ENCODE data around the gene TKTL1. TPM values are rescaled to one million over a fixed set of nuclear protein-coding genes. Genes with fewer than 3 reads are reported as not detected.
"Not testable (repeated sequence)": the region's sequence is repeated elsewhere in the genome, so short reads cannot be mapped to it uniquely, and the experiment has no call there.

The TKTL1 gene
- total and polyA plus RNA-seq, 8 donors: not detected

DNA sequence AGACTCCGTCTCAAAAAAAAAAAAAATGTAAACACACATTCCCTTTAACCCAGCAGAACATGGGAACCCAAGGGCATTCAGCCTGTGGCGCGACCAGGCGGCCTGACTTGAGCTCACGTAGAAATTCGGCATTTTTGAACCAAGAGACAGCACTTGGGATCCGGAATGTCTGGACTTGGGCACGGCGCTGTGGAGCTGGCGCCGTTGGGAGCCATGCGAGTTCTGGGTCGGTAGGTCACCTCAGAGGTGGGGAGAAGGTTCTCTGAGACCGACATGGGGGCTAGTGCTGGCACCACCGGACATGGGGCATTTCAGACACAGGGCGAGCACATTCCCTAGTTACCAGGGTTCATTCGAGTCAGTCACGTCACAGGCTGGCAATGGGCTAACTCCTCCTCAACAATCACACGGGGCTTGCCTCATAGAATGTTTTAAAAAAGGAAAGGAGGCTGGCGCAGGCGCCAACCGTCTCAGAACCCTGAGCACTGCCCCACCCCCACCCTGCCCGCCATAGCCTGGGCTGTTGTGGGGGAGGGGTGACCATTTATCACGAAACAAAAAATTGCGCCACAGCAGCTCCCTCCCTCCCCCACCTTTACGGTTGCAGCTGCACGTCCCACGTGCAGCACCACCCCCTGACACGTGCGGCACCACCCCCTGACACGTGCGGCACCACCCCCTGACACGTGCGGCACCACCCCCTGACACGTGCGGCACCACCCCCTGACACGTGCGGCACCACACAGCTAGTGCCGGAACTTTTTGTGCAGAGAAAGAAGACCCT lies 612 bp upstream of the TKTL1 start, which contains the start of gene TEX28:
Gene TEX28, minus strand, starts transcription at position 334 of the 784 bp plus-strand sequence. CDS start 3,007 bp downstream, outside the sequence.
- ATAC-seq (no peak), DNase-seq (no peak), FAIRE-seq (no peak)
- Histone ChIP-seq H3K27me3 (no peaks in the 10 kb centered on the region), H3K27ac (no peak within 1 kb of the TSS), H3K36me3 (no peaks in the 10 kb centered on the region), H3K9me3 (no peaks in the 10 kb centered on the region), H3K4me3 (no peak within 1 kb of the TSS), H3K4me1 (no peaks in the 10 kb centered on the region)
- intact Hi-C loops (cut with DNase I): no loop called here
- TF ChIP-seq CTCF (IDR thresholded peaks at IDR 0.05): no peak
- WGBS, 2 donors: 84 to 88% methylated on average over 36 to 39 of the region's 39 CpGs

DNA sequence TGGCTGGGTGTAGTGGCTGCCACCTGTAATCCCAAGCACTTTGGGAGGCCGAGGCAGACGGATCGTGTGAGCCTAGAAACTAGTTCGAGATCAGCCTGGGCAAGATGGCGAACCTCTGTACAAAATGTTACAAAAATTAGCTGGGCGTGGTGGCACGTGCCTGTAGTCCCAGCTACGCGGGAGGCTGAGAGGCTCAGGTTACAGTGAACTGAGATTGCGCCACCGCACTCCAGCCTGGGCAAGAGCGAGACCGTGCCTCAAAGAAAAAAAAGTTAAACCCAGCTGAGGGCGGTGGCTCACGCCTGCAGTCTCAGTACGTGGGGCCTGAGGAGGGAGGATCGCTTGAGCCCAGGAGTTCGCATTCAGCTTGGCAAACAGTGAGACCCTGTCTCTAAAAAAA lies 1.1 kb downstream of the TKTL1 start:
- FAIRE-seq (no peak), DNase-seq (no peak), ATAC-seq (no peak)
- Histone ChIP-seq H3K4me3 (no peak overlapping the region), H3K9me3 (no peaks in the 10 kb centered on the region), H3K4me1 (no peaks in the 10 kb centered on the region), H3K36me3 (no peaks in the 10 kb centered on the region), H3K27ac (no peak overlapping the region), H3K27me3 (no peaks in the 10 kb centered on the region)
- intact Hi-C loops (cut with DNase I): no loop called here
- WGBS, 2 donors: 85 to 89% methylated on average over 18 of the region's 18 CpGs
- no peak for TF ChIP-seq CTCF (IDR thresholded peaks at IDR 0.05)

DNA sequence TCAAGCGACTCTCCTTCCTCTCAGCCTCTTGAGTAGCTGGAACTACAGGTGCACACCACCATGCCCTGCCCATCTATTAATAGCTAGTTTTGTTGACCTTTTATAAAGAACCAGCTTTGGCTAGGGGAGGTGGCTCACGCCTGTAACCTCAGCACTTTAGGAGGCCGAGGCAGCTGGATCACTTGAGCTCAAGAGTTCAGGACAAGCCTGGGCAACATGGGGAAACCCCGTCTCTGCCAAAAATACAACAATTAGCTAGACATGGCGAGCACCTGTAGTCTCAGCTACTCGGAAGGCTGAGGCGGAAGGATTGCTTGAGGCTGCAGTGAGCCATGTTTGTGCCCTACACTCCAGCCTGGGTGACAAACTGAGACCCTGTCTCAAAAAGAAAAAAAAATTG lies 2.7 kb downstream of the TKTL1 start:
- H3K4me1 ChIP-seq: no peaks in the 10 kb centered on the region
- TF ChIP-seq CTCF (IDR thresholded peaks at IDR 0.05): no peak
- DNase-seq: no peak
- H3K4me3 ChIP-seq: no peak overlapping the region
- intact Hi-C loops (cut with DNase I): no loop called here
- H3K9me3 ChIP-seq: no peaks in the 10 kb centered on the region
- WGBS, 2 donors: 76 to 77% methylated on average over 7 of the region's 7 CpGs
- H3K36me3 ChIP-seq: no peaks in the 10 kb centered on the region
- no peaks in the 10 kb centered on the region for H3K27me3 ChIP-seq
- no peak for ATAC-seq
- no peak overlapping the region for H3K27ac ChIP-seq
- FAIRE-seq: no peak

- Histone ChIP-seq H3K27ac (no peak overlapping the region), H3K27me3 (no peaks in the 10 kb centered on the region), H3K9me3 (no peaks in the 10 kb centered on the region), H3K36me3 (no peaks in the 10 kb centered on the region), H3K4me3 (no peak overlapping the region), H3K4me1 (no peaks in the 10 kb centered on the region)
- FAIRE-seq (no peak), ATAC-seq (no peak), DNase-seq (no peak)
- WGBS, 2 donors: 83 to 89% methylated on average over 8 of the region's 8 CpGs
- intact Hi-C loops (cut with DNase I): no loop called here
- no peak for TF ChIP-seq CTCF (IDR thresholded peaks at IDR 0.05)
These were observed 5.2 kb downstream of the TKTL1 start for GRCh38 chrX:154300816-154301215.

DNA sequence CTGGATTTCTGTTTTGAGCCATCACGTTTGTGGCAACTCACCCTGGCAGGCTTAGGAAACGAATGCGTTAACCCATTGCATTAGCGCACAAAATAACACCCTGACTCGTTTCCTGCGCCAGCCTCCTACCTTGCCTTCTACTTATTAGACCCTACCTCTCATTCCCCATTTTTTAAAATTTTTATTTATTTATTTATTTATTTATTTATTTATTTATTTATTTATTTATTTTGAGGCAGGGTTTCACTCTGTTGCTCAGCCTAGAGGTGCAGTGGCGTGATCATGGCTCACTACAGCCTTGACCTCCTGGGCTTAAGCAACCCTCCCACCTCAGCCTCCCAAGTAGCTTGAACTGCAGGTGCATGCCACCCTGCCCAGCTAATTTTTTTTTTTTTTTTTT lies 7.4 kb downstream of the TKTL1 start:
- intact Hi-C loops (cut with DNase I); H3K36me3 ChIP-seq; FAIRE-seq: not testable (repeated sequence)

More for the DNA sequence above, 7.4 kb downstream of the TKTL1 start:
- H3K27ac ChIP-seq, H3K4me3 ChIP-seq, H3K27me3 ChIP-seq, DNase-seq, H3K4me1 ChIP-seq, H3K9me3 ChIP-seq, ATAC-seq: not testable (repeated sequence)
- 74% methylated on average over 7 of the region's 7 CpGs for WGBS, 2 donors
